Peyer's patch (tissue), 4 donors: ENCODE results near the gene CFAP107. TPM values are rescaled to one million over a fixed set of nuclear protein-coding genes. Genes with fewer than 3 reads are reported as not detected.
"Not testable (repeated sequence)": the region's sequence is repeated elsewhere in the genome, so short reads cannot be mapped to it uniquely, and the experiment has no call there.

ENCODE experiments used
- DNase-seq, 3 donors: peaks; one replicate each; pipeline ENCODE4 v3.0.0-alpha.2; 2017 to 2019
- H3K27ac ChIP-seq, 4 donors: fragments of 200-600 bp; sonication (generic); one replicate each; pipeline ENCODE4 v1.5.1; 2016 to 2019
- H3K27me3 ChIP-seq, 2 donors: fragments of 200-600 bp; sonication (generic); one replicate each; pipeline ENCODE4 v1.5.1; 2019
- H3K36me3 ChIP-seq, 3 donors: fragments of 200-600 bp; sonication (generic); one replicate each; pipeline ENCODE4 v1.5.1; 2016 to 2019
- H3K4me1 ChIP-seq, 4 donors: fragments of 200-600 bp; sonication (generic); one replicate each; pipeline ENCODE4 v1.5.1; 2016 to 2019
- H3K4me3 ChIP-seq, 4 donors: fragments of 200-600 bp; sonication (generic); 1 replicate in 3 of 4; 2 replicates in 1 of 4; pipeline ENCODE4 v1.5.1; 2016 to 2019; ENCODE audit warnings: mild to moderate bottlenecking in 1 of 4
- H3K9me3 ChIP-seq, 4 donors: fragments of 200-600 bp; sonication (generic); one replicate each; pipeline ENCODE4 v1.5.1; 2016 to 2019; ENCODE audit warnings: mild to moderate bottlenecking in 1 of 4
- CTCF ChIP-seq, 6 experiments: fragments of 450-650 bp in 4 of 6; fragments of 200-600 bp in 2 of 6; sonication (generic) in 1 of 6; IDR thresholded peaks; one replicate each; pipeline ENCODE4 v1.5.1; 2017 to 2019; ENCODE audit warnings: antibody characterized with exemption in 6 of 6, mild to moderate bottlenecking in 3 of 6, moderate library complexity in 1 of 6
- POLR2A ChIP-seq, 2 donors: fragments of 450-650 bp; IDR thresholded peaks; one replicate each; pipeline ENCODE4 v1.5.1; 2017; ENCODE audit warnings: antibody characterized with exemption in 2 of 2, mild to moderate bottlenecking in 2 of 2, moderate library complexity in 2 of 2
- total RNA-seq, 4 donors: library from RNA; depleted of rRNA; stranded (reverse); fragments of >200 nt; gene quantifications; one replicate each; pipeline ENCODE4 v1.1.0, GENCODE V29; 2016

Gene CFAP107
- total RNA-seq, 4 donors from 2014 or later, result not detected

- H3K4me3 ChIP-seq, H3K27me3 ChIP-seq, H3K27ac ChIP-seq, H3K36me3 ChIP-seq, DNase-seq, H3K4me1 ChIP-seq: not testable (repeated sequence)
- TF ChIP-seq CTCF (IDR thresholded peaks at IDR 0.05), result peak in 1 of 6 experiments; percentile 10
- H3K9me3 ChIP-seq, result peaks cover 0 to 12% (median 5%) of the 10 kb centered on the region in 4 donors
Observed at GRCh38 chr1:12783783-12784182, 37.8 kb downstream of the CFAP107 start.

GRCh38 chr1:12784729-12785128, 38.7 kb downstream of the CFAP107 start:
- not testable (repeated sequence) for H3K36me3 ChIP-seq, H3K4me1 ChIP-seq, H3K4me3 ChIP-seq, H3K27ac ChIP-seq, H3K27me3 ChIP-seq, DNase-seq
- H3K9me3 ChIP-seq, result peaks cover 0 to 12% (median 5%) of the 10 kb centered on the region in 4 donors

GRCh38 chr1:12791097-12791496, 45.1 kb downstream of the CFAP107 start, which contains the start of gene PRAMEF1:
PRAMEF1 (plus strand) TSS chr1:12791397; CDS start chr1:12793228, 1,831 bp downstream.
- H3K9me3 ChIP-seq, H3K4me3 ChIP-seq, H3K27me3 ChIP-seq, H3K36me3 ChIP-seq, H3K4me1 ChIP-seq, H3K27ac ChIP-seq, DNase-seq: not testable (repeated sequence)

GRCh38 chr1:12798911-12799310, 52.9 kb downstream of the CFAP107 start:
- H3K4me3 ChIP-seq, result no peak overlapping the region
- H3K36me3 ChIP-seq, result no peaks in the 10 kb centered on the region
- H3K9me3 ChIP-seq, result no peaks in the 10 kb centered on the region
- no peaks in the 10 kb centered on the region for H3K4me1 ChIP-seq
- DNase-seq, result no peak
- no peaks in the 10 kb centered on the region for H3K27me3 ChIP-seq
- no peak overlapping the region for H3K27ac ChIP-seq
- TF ChIP-seq POLR2A (IDR thresholded peaks at IDR 0.05) (no peak), CTCF (IDR thresholded peaks at IDR 0.05) (no peak)

GRCh38 chr1:12799730-12800129, 53.7 kb downstream of the CFAP107 start:
- no peak for TF ChIP-seq CTCF (IDR thresholded peaks at IDR 0.05)
- no peak for TF ChIP-seq POLR2A (IDR thresholded peaks at IDR 0.05)

GRCh38 chr1:12809933-12810332, 63.9 kb downstream of the CFAP107 start:
- Histone ChIP-seq H3K9me3 (no peaks in the 10 kb centered on the region), H3K4me3 (no peak overlapping the region), H3K27me3 (no peaks in the 10 kb centered on the region), H3K36me3 (no peaks in the 10 kb centered on the region), H3K4me1 (no peaks in the 10 kb centered on the region), H3K27ac (no peak overlapping the region)
- no peak for DNase-seq
- TF ChIP-seq CTCF (IDR thresholded peaks at IDR 0.05) (no peak), POLR2A (IDR thresholded peaks at IDR 0.05) (no peak)

More at GRCh38 chr1:12799730-12800129, 53.7 kb downstream of the CFAP107 start:
- no peak overlapping the region for H3K27ac ChIP-seq
- H3K4me3 ChIP-seq, result no peak overlapping the region
- no peaks in the 10 kb centered on the region for H3K27me3 ChIP-seq
- H3K9me3 ChIP-seq, result no peaks in the 10 kb centered on the region
- no peak for DNase-seq
- H3K4me1 ChIP-seq, result no peaks in the 10 kb centered on the region
- no peaks in the 10 kb centered on the region for H3K36me3 ChIP-seq

- H3K27ac ChIP-seq, result no peak overlapping the region
- DNase-seq, result no peak
- H3K4me1 ChIP-seq, result no peaks in the 10 kb centered on the region
- no peak overlapping the region for H3K4me3 ChIP-seq
- no peaks in the 10 kb centered on the region for H3K27me3 ChIP-seq
- no peaks in the 10 kb centered on the region for H3K9me3 ChIP-seq
- TF ChIP-seq CTCF (IDR thresholded peaks at IDR 0.05), result no peak
- TF ChIP-seq POLR2A (IDR thresholded peaks at IDR 0.05), result no peak
- no peaks in the 10 kb centered on the region for H3K36me3 ChIP-seq
Observed at GRCh38 chr1:12810691-12811408, 64.8 kb downstream of the CFAP107 start.
